Activated CD4-positive, alpha-beta T cell treated with anti-CD3 and anti-CD28 coated beads, Interleukin-2, Interleukin-6, amounts not matched to agents 100 ng/mL and 50 ng/mL, durations not matched to agents 16 hours and 8 hours (primary cell): ENCODE measurements around the gene STARD9.

Source experiments
- DNase-seq: peaks from one replicate; pipeline ENCODE4 v3.0.0-alpha.2; 2020

The STARD9 gene

DNA sequence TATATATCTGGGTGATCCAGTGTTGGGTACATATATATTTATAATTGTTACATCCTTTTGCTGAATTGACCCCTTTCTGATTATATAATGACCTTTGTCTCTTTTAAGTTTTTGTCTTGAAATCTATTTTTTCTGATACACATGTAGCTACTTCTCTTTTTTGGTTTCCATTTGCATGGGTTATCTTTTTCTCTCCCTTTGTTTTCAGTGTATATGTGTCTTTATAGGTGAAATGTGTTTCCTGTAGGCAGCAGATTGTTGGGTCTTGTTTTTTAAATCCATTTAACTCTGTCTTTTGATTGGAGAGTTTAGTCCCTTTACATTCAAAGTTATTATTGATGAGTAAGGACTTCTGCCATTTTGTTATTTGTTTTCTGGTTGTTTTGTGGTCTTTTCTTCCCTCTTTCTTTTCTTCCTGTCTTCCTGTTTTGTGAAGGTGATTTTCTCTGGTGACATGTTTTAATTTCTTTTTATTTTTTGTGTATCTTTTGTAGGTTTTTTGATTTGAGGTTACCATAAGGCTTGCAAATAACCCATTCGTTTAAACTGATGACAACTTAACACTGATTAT is 56.8 kb downstream of the STARD9 start:
- DNase-seq: no peak

DNA sequence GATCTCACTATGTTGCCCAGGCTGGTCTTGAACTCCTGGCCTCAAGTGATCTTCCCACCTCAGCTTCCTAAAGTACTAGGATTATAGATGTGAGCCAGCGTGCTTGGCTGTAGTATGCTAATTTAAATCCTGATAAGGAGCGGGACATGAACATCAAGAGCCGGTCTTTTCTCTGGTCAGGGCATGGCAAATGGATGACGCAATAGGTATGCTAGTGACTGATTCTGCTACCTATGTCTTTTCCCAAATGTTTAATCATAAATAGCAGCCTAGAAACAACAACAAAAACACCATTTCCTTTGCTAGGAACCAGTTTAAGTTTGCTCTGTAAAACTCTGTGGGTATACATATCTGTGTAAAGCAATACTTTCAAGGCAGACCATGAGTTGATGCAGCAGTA is 64.7 kb downstream of the STARD9 start:
- no peak for DNase-seq

DNA sequence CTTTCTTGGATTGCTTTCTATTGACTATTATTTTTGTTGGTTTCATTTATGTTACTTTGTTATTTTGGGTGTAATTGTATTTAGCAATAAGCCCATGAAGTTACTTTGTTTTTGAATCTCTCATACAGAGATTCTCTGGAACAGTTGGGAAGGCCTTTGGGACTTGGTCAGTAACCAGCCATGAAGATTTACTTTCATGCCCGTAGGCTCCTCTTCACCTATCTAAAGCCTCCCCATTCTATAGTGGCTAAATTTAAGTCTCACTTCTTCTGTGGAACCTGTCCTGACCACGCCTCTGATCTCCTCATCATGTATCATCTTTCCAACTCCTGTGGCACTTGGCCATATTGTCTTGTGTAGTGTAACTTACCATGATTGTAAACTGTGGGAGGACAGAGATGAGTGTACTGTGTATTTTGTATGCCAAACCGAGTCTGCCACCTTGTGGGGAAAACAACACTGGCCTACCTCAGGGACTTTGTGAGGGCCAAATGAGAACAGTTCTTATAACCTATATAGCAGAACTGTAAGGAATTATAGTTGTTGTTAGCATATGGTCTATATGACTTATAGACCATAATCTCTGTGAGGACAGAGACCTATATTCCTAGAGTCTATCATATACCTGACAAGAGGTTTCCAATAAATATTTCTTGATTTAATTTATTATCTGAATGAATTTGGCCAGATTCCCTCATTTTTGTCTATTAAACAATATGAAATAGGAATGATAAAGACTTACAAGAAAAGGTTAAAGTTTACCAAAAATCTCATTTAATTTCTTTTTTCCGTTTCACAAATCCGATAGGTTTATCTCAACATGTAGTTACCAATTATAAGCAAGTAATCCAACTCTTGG is 75.0 kb downstream of the STARD9 start:
- peak; percentile 81 for DNase-seq

DNA sequence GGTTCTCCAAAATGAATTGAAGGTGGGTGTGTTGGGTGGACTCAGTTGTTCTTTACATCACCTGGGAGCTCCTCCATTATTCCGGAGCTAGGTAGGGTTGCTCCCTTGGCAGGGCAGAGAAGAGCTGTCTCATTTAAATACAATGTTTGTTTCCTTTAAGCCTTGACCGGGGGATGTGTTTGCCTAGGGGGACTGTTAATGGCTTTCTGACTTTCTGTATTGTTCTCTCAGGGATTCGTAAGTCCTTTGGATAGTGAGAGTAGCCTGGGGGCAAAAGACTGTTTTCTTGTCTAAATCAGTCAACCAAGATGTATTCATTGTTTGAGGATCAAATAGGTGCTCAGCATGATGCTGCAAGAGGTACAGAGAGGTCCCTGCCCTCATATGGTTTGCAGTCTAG is 90.4 kb downstream of the STARD9 start:
- DNase-seq: no peak

DNA sequence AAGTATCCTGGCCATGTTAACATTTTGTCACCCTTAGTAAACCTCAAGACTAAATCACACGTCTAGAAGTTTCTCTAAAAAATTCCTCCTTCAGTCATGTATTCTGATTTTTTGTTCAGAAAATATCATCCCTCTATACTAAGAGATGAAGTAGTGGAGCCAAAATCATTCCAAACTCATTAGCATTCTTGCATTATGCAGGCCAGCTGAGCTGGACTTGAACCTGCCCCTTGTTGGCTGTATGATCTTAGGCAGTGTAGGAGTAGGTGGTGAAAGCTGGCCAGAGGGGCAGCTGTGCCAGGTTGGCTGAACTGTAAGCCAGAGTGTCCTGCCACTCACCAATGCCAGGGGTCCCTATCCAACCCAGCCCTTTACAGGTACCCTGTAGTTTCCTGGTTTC is 92.4 kb downstream of the STARD9 start:
- DNase-seq: no peak

DNA sequence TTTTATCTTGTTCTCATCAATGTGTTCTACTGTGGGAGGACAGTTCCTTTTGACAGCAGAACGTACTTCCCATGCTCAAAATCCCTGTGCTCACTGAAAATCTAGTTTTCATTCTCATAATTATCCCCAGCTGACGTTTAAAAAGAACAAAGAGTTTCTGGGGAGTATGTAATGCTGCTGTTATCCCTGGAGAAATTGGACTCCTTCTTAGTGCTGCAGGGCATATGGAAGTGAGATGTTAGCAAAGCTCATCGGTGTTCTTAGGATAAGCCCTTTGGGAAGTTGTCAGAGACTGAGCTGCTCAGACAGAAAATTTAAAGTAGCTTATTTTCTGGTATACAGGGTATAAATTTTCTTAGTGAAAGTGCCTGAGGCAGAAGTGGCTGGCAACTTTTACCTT is 95.0 kb downstream of the STARD9 start:
- DNase-seq: no peak

DNA sequence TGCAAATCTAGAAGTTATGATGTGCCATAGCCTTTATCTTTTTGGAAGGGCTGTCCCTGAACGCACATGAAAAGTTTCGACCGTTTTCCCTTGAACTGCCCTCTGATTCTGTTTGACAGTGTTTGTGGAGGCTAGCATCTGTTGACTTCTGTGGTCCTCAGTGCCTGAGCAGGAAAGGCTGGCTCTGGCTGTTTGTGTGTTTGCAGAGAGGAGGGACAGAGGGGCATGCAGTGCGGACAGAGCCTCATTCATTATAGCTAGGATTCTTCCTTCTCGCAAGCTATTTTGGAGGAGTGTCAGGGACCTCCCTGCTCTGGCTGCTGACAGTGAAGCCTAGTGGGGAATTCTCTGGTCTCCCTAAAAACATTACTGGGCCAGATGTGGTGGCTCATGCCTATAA is 97.0 kb downstream of the STARD9 start:
- no peak for DNase-seq

DNA sequence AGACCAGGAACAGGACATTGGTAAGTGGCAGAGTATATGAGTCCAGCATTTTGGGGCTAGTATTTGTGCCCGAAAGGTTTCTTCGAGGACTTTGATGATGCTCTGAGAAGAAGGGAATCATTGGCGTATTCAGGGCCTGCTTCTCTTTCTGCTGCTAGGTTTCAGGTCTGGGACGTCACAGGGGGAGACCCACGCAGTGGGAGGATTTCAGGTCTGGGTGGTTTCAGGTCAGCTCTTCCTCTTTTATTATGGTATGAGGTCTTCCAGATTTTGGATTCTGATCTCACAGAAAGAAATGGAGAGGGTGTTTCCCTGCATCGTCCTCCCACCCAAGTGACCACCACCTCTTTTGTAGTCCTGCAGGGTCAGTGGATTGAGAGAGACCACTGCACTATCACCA is 99.1 kb downstream of the STARD9 start:
- DNase-seq: no peak

DNA sequence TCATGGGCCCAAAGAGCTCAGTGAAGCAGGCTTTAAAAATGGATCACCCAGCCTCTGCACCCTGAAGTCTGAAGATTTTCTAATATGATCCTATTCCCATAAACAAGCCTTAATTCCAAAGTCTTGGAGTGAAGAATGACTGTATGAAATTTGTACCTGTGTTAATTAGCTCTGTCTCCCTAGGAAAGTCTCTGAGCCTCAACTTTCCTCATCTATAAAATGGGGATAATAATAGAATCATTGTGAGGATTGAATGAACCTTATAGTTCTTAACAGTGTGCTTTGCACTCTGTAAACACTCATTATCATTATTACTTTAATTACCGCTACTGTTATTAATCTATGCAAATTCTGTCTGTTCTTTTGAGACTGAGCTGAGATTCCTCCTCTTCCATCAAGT is 99.6 kb downstream of the STARD9 start:
- DNase-seq: no peak

DNA sequence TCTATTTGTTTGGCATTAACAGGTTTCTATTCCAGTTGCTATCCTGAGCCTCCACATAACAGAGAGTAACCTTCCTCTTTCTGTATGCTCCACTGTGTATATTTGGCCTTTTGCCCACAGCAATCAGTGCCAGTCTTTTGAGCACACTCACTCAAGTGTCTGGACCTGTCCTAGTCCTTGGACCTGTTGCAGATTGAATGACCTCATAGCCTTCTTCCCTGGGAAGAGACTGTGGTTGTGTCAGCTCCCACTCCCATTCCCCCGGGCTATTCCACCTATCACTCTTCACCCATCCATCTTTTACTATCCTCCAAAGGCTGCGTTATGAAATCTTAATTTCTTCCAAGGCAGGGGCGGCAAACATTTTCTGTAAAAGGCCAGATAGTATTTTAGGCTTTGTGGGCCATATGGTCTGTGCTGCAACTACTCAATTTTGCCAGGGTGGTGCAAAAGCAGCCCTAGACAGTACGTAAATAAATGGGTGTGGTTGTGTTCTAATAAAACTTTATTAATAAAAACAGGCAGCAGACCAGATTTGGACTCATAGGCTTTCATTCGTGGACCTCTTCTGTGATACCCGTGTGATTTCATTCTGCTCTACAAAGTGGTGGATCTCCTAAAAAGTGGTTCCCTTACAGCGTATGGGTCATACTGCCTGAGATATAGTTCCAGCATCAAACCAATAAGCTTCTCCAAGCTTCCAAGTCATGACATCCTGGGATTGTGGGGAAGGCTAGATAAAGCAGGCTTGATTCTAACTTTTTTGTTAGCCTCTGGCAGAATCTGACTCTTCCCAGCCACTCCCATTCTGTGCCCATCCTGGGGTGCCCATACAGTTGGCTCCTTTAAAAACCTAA is 104.1 kb downstream of the STARD9 start:
- no peak for DNase-seq

DNA sequence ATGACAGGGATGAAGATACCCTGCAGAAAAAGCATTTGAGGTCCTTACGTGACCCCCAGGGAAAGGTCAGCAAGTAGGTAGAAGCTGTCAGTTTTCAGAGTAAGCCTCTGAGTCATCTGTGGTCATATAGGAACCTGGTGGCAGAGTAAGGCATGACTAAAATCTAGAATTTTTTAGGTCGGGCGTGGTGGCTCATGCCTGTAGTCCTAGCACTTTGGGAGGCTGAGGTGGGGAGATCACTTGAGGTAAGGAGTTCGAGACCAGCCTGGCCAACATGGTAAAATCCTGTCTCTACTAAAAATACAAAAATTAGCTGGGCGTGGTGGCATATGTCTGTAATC is 104.7 kb downstream of the STARD9 start:
- DNase-seq: peak; percentile 86

DNA sequence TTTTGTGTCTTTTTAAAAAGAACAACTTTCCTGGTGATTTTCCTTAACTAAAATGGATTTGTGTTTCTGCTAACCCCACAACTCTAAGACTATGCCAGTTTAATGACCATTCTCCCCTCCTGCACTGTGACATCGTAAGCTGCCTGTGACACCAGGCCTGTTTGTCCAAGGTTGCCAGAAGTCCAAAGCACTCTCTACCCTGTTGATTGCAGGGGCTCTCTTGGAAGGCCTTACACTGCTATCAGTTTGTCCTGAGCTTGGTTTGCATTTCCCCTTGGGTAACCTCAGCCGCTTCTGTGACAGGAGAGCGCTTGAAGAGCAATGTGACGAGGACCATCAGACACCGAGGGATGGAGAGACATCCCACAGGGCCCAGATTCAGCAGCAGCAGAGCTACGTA is 105.7 kb downstream of the STARD9 start:
- no peak for DNase-seq

DNA sequence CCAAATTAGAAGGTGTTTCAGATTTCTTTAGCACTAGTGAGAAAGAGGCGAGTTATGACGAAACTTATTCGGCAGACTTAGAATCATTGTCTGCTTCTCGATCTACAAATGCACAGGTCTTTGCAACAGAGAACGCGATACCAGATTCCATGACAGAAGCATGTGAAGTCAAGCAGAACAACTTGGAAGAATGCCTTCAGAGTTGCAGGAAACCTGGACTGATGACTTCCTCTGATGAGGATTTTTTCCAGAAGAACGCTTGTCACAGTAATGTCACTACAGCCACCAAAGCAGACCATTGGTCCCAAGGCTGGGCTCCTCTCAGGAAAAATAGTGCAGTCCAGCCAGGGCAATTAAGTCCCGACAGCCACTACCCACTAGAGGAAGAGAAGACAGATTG is 110.9 kb downstream of the STARD9 start:
- no peak for DNase-seq

DNA sequence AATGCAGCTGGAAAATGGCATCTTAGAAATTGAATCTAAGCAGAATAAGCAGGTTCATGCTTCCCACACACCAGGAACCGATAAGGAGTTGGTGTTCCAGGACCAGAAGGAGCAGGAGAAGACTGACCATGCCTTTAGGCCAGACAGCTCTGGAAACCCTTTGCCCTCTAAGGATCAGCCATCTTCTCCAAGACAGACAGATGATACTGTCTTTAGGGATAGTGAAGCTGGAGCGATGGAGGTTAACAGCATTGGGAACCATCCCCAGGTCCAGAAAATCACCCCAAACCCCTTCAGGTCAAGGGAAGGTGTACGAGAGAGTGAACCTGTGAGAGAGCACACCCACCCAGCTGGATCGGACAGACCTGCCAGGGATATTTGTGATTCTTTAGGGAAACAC is 112.3 kb downstream of the STARD9 start:
- no peak for DNase-seq

DNA sequence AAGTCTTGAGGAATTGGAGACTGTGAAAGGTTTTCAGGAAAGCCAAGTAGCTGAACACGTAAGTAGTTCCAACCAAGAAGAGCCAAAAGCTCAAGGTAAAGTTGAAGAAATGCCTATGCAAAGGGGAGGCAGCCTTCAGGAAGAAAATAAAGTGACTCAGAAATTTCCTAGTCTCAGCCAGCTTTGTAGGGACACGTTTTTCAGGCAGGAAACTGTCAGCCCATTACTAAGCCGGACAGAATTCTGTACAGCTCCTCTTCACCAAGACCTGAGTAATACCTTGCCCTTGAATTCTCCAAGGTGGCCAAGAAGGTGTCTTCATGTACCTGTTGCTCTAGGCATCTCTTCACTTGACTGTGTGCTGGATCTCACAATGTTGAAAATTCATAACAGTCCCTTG is 112.9 kb downstream of the STARD9 start:
- no peak for DNase-seq

DNA sequence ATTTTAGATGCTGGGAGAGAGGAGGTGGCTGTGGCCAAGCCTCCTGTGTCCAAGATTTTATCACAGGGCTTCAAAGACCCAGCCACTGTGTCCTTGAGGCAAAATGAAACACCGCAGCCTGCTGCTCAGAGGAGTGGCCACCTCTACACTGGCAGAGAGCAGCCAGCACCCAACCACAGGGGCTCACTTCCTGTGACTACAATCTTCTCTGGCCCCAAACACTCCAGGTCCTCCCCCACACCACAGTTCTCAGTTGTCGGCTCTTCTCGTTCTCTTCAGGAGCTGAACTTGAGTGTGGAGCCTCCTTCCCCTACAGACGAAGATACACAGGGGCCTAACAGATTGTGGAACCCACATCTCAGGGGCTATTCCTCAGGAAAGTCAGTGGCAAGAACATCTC is 115.9 kb downstream of the STARD9 start:
- peak; percentile 38 for DNase-seq

DNA sequence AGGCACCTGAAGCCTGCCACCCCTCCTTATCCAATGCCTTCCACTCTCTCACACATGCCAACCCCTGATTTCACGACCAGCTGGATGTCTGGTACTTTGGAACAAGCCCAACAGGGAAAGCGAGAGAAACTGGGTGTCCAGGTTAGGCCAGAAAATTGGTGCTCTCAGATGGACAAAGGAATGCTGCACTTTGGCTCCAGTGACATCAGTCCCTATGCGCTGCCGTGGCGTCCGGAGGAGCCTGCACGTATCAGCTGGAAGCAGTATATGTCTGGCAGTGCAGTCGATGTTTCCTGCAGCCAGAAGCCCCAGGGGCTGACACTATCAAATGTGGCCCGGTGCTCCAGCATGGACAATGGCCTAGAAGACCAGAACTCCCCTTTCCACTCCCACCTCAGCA is 116.4 kb downstream of the STARD9 start:
- no peak for DNase-seq

DNA sequence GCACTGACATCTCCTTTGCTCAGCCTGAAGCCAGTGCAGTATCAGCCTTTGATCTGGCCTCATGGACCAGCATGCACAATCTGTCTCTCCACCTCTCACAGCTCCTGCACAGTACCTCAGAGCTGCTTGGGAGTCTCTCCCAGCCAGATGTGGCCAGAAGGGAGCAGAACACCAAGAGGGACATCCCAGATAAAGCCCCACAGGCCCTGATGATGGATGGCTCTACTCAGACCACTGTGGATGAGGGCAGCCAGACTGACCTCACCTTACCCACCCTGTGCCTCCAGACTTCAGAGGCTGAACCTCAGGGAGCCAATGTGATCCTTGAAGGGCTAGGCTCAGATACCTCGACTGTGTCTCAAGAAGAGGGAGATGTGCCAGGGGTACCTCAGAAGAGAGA is 117.1 kb downstream of the STARD9 start:
- no peak for DNase-seq

DNA sequence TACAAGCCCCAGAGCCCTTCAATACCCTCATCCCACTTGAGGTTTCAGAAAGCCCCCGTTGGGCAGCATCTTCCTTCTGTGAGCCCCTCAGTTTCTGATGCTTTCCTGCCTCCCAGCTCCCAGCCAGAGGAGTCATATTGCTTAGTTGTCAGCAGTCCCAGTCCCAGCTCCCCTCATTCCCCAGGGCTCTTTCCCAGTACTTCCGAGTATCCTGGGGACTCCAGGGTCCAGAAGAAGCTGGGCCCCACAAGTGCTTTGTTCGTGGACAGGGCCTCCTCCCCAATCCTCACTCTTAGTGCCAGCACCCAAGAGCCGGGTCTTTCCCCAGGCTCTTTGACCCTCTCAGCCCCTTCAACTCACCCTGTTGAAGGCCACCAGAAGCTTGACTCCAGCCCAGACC is 117.6 kb downstream of the STARD9 start:
- no peak for DNase-seq

DNA sequence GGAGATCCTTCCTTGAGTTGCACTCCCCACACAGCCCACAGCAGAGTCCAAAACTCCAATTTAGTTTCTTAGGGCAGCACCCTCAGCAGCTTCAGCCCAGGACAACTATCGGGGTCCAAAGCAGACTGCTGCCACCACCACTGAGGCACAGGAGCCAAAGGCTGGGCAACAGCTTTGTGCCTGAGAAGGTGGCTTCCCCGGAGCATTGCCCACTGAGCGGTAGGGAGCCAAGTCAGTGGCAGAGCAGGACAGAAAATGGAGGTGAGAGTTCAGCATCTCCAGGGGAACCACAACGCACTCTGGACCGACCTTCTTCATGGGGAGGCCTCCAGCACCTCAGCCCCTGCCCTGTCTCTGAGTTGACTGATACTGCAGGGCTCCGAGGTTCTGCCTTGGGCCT is 118.1 kb downstream of the STARD9 start:
- DNase-seq: no peak

DNA sequence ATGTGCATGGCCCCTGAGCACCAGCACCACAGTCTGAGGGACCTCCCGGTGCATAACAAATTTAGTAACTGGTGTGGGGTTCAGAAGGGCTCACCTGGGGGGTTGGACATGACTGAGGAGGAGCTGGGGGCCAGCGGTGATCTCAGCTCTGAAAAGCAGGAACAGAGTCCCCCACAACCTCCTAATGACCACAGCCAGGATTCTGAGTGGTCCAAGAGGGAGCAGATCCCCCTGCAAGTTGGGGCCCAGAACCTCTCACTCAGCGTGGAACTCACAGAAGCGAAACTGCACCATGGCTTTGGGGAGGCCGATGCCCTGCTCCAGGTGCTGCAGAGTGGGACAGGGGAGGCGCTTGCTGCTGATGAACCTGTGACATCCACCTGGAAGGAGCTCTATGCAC is 118.5 kb downstream of the STARD9 start:
- DNase-seq: no peak

DNA sequence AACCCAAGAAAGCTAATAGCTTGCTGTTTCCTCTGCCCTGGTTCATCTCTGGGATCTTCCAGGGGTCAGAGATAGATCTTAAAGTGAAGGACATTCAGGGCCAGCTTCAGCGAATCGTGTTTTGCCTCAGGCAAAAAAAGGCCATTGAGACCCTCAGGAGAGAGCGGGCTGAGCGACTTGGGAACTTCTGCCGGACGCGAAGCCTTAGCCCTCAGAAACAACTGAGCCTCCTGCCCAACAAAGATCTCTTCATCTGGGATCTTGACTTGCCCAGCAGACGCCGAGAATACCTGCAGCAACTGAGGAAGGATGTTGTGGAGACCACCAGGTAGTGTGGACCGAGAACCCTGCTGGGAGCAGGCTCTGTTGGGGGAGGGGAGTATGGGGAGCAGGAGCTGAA is 119.0 kb downstream of the STARD9 start:
- DNase-seq: no peak

DNA sequence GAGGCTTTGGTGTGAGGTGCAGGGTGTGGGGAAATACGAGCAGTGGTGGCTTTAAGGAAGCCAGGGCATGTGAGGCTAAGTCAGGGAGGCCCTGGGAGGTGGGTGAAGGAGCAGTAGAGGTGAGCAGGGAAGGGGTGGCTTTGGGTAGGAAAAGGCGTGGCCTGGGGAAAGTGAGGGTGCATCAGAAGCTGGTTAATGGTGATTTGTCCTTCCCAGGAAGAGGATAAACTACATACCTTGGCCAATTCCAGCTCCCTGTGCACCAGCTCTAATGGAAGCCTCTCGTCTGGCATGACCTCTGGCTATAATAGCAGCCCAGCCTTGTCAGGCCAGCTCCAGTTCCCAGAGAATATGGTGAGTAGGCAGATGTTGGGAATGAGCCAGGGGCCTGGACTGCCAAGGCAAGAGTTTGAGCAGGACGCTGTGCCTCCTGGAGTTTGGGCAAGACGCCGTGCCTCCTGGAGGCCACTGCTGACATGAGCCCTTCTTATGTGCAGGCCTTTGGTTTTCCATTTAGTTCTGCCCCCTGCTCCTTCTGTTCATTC is 120.2 kb downstream of the STARD9 start:
- no peak for DNase-seq

DNA sequence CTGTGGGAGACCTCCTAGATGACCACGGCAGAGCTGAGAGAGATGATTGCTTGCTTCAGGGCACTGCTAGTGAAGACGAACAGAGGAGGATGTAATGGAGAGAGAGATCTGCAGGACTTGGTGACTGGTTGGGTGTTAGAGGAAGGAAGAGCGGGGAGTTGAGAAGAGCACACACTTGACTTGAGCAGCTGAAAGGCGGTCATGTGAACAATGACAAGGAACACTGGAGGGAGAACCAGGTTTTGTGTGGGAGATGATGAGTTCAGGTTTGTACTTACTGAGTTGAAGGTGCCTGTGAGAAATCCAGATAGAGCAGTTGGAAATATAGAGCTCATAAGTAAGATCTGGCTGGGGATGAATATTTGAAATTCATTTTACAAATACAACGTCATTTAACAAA is 121.2 kb downstream of the STARD9 start:
- DNase-seq: no peak
